ENCODE results near the gene STARD3NL. TPM values are rescaled to one million over a fixed set of nuclear protein-coding genes. Genes with fewer than 3 reads are reported as not detected.

The STARD3NL gene
- total RNA-seq, 4 donors from 2014 or later, result 41.2 to 47.9 (median 43.6) TPM

DNA sequence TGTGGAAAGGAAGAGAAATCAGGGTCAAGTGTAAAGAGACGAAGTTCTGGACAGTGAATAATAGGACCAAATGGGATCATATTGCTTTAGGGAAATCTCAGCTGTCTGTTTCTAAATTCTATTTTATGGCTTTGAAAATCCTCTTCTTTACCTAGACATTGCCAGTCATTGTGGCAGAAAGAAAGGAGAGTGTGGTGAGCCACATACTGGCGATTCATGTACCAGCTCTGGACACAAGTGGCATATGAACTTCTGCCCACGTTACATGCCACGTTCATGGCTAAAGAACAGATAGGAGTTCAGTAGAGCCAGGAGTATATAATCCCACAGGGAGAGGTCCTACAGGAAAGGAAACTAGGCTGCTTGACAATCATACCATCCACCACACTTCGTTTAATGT lies 28.0 kb downstream of the STARD3NL start:
- TF ChIP-seq, protein P1, sequence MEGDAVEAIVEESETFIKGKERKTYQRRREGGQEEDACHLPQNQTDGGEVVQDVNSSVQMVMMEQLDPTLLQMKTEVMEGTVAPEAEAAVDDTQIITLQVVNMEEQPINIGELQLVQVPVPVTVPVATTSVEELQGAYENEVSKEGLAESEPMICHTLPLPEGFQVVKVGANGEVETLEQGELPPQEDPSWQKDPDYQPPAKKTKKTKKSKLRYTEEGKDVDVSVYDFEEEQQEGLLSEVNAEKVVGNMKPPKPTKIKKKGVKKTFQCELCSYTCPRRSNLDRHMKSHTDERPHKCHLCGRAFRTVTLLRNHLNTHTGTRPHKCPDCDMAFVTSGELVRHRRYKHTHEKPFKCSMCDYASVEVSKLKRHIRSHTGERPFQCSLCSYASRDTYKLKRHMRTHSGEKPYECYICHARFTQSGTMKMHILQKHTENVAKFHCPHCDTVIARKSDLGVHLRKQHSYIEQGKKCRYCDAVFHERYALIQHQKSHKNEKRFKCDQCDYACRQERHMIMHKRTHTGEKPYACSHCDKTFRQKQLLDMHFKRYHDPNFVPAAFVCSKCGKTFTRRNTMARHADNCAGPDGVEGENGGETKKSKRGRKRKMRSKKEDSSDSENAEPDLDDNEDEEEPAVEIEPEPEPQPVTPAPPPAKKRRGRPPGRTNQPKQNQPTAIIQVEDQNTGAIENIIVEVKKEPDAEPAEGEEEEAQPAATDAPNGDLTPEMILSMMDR (IDR thresholded peaks at IDR 0.05), result no peak
- ATAC-seq (ENCODE audit: low FRiP score) (no peak), DNase-seq (ENCODE audit: low spot score) (no peak)

DNA sequence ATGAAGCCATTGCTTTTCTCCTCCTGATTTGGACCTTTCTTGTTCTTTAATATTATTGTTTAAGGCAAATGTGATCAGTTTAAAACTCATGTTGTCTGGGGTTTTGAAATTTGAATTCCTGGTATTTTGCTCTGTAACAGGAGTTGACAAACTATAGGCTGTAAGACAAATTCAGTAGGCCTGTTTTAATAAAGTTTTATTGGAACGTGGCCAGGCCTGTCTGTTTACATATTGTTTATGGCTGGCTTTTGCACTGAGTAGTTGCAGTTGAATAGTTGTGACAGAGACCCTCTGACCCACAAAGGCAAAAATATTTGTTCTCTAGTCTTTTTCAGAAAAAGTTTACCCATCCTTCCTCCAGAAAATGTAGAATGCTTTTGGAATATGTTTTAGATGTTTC lies 29.8 kb downstream of the STARD3NL start:
- TF ChIP-seq, protein P1 (IDR thresholded peaks at IDR 0.05), result no peak
- ATAC-seq (ENCODE audit: low FRiP score) (no peak), DNase-seq (ENCODE audit: low spot score) (no peak)

DNA sequence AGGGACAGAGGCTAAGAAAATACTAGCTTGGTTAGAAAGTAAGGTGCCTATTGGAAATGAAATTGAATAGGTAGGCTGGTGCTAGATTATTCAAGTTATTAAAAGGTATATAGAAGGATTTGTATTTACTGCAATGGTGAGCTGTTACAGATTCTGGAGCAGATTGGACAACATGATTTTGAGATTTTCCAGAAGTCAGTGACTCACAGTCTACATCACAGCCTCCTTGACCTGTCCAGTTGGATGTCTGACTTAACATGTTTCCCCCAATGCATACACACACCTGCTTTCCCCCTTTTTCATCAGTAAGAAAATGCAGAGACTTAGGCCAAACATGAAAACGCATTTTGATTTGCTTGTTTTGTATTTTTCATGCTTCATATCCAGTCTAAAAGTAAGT lies 33.4 kb downstream of the STARD3NL start:
- DNase-seq (ENCODE audit: low spot score) (no peak), ATAC-seq (ENCODE audit: low FRiP score) (no peak)
- TF ChIP-seq, protein P1 (IDR thresholded peaks at IDR 0.05), result no peak

DNA sequence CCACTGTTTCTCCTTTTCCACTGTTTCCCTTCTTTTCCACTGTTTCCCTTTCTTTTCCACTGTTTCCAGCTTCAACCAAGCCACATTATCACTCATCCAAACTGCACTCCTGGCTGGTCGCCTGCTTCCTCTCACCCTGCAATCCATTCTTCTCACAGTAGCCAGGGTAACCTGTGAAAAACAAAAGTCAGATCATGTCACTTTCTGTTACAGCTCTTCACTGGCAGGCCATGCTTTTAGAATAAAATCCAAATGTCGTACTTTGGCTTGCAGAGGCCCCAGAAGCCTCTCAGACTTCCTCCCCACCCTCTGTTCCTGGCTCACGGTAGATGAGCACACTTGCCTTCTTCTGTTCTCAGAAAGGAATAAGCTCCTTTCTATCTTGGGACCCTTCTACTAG lies 33.9 kb downstream of the STARD3NL start:
- DNase-seq (ENCODE audit: low spot score) (no peak), ATAC-seq (ENCODE audit: low FRiP score) (no peak)

DNA sequence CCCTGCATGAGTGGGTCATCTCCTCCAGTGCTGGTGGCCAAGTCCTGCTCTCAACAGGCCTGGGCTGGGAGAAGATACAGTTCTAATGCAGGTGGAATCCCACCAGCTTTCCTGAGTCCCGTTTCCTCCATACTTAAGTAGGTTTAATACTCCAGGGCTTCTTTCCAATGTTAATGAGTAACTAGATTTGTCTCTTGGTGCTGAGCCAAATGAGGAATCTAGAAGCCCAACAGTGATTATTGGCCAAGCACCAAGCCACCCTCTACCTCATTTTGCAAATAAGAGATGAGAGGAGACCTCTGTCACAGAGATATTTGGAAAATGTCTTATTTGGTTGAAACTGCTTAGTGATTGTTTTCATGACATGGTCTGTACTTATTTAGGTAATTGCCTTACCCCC lies 37.1 kb downstream of the STARD3NL start:
- TF ChIP-seq, protein P1 (IDR thresholded peaks at IDR 0.05), result no peak
- DNase-seq (ENCODE audit: low spot score) (no peak), ATAC-seq (ENCODE audit: low FRiP score) (no peak)

More for the DNA sequence above, 33.9 kb downstream of the STARD3NL start:
- TF ChIP-seq, protein P1 (IDR thresholded peaks at IDR 0.05), result no peak

DNA sequence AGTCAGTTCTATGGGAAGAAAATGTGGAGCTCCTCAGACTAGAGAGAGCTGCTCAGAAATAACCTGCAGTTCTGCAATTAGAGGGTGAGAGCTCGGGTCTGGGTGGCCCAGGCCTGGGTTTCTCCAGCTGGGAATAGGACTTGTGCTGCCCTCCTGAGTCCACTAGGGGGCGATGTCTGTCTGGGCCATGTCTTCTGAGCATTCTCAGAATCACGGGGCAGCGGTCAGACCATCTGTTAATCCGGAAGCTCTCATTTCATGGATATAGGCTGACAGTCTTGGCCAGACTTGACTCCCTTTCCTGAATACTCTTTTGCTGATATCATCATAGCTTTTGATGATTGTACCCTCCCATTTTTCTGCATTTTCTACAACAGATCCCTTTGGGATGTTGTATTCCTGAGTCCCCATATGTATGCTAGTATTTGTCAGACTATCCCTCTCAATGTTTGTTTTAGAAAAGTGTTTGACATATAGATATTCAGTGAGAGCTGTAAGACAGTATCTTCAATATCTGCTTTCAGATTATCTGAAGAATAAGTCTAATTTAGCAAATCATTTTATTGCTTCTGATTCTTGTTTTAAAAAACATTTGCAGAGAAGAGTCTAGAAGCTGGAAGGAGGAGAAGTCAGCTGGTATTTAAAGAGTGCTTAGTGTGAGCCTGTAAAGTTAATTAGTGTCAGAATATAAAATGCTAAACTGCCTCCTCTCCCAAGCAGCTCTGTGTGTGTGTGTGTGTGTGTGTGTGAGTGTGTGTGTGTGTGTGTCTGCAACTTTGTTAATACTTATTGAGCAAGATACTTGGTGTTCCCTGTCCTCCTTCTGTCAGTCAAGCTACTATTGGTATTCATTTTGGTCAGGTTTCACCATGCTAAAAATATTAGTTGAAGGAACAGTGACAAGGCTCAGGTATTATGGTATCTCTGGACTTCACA lies 38.0 kb downstream of the STARD3NL start:
- TF ChIP-seq, protein P1 (IDR thresholded peaks at IDR 0.05), result peak in 1 of 3 donors; percentile 62
- DNase-seq (ENCODE audit: low spot score), result peak; percentile 62
- peak; percentile 94 for ATAC-seq (ENCODE audit: low FRiP score)

DNA sequence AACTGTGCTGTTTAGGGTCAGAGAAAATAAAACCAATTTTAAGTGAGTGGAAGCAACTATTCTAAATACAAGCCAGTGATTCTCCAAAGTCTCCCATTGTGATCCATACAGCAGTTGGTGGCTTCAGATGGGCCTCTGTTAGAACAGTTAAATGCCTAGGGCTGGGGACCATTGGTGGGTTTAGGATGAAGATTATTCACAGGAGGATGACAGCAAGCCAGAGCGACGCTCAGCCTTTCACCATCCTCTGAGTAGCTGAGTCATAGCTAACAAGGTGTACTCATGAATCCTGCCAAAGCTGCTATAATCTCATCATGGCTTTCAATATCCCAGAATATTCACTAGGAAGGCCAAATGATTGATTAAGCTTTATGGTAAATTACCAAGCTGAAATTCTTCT lies 39.6 kb downstream of the STARD3NL start:
- TF ChIP-seq, protein P1 (IDR thresholded peaks at IDR 0.05), result no peak
- ATAC-seq (ENCODE audit: low FRiP score), result no peak
- no peak for DNase-seq (ENCODE audit: low spot score)
